Karpas-422 (cell line): ENCODE measurements around the gene ZNF322. TPM values are rescaled to one million over a fixed set of nuclear protein-coding genes. Genes with fewer than 3 reads are reported as not detected.
A peak's percentile ranks its signal among the peaks of the same experiment; 100 is the strongest.
"Not testable (repeated sequence)": the region's sequence is repeated elsewhere in the genome, so short reads cannot be mapped to it uniquely, and the experiment has no call there.

ENCODE experiments used
- DNase-seq: peaks from one replicate; pipeline ENCODE4 v3.0.0-alpha.2; 2015
- H2AFZ ChIP-seq: fragments of 200-600 bp; sonication (generic); 2 replicates; pipeline ENCODE4 v1.6.1; 2014; ENCODE audit warnings: antibody characterized with exemption, low read length, mixed read lengths
- H3K27ac ChIP-seq: fragments of 200-600 bp; sonication (generic); 2 replicates; pipeline ENCODE4 v1.5.1; 2014; ENCODE audit warnings: mild to moderate bottlenecking, low read length, moderate library complexity
- H3K27me3 ChIP-seq: fragments of 200-600 bp; sonication (generic); 2 replicates; pipeline ENCODE4 v1.6.1; 2014; ENCODE audit warnings: low read length, mixed read lengths
- H3K36me3 ChIP-seq: fragments of 200-600 bp; sonication (generic); 2 replicates; pipeline ENCODE4 v1.6.1; 2014; ENCODE audit warnings: low read length, mixed read lengths; ENCODE audit not compliant: insufficient read depth
- H3K4me1 ChIP-seq: fragments of 200-600 bp; sonication (generic); 2 replicates; pipeline ENCODE4 v1.6.1; 2014; ENCODE audit warnings: mild to moderate bottlenecking, low read length, mixed read lengths
- H3K4me2 ChIP-seq: fragments of 200-600 bp; sonication (generic); 2 replicates; pipeline ENCODE4 v1.6.1; 2014; ENCODE audit warnings: low read length, low read depth, mild to moderate bottlenecking; ENCODE audit not compliant: poor library complexity, severe bottlenecking
- H3K4me3 ChIP-seq: fragments of 200-600 bp; sonication (generic); 2 replicates; pipeline ENCODE4 v1.5.1; 2014; ENCODE audit warnings: mild to moderate bottlenecking, antibody characterized with exemption, low read length, mixed read lengths
- H3K79me2 ChIP-seq: fragments of 200-600 bp; sonication (generic); 2 replicates; pipeline ENCODE4 v1.6.1; 2014; ENCODE audit warnings: mild to moderate bottlenecking, low read length, mixed read lengths
- H3K9ac ChIP-seq: fragments of 200-600 bp; sonication (generic); 2 replicates; pipeline ENCODE4 v1.6.0; 2014; ENCODE audit warnings: low read length
- H3K9me2 ChIP-seq: fragments of 200-600 bp; sonication (generic), shearing (Covaris generic); replicated peaks from 2 replicates; pipeline ENCODE4 v1.6.0; 2014; ENCODE audit warnings: mild to moderate bottlenecking, low read length, moderate library complexity; ENCODE audit not compliant: insufficient read depth
- H3K9me3 ChIP-seq: fragments of 300-700, 200-600 bp; sonication (generic); 2 replicates; pipeline ENCODE4 v1.6.1; 2014; ENCODE audit warnings: low read length, mixed read lengths
- H4K20me1 ChIP-seq: fragments of 200-600 bp; sonication (generic); 2 replicates; pipeline ENCODE4 v1.6.1; 2014; ENCODE audit warnings: mild to moderate bottlenecking, antibody characterized with exemption, low read length, low read depth; ENCODE audit not compliant: insufficient read depth
- total RNA-seq: library from RNA; depleted of rRNA; stranded (reverse); fragments of >200 nt; shearing (Covaris generic); gene quantifications from 2 replicates; pipeline ENCODE4 v1.2.3, GENCODE V29; 2014; ENCODE audit warnings: low replicate concordance; rRNA removed

The ZNF322 gene, protein sequence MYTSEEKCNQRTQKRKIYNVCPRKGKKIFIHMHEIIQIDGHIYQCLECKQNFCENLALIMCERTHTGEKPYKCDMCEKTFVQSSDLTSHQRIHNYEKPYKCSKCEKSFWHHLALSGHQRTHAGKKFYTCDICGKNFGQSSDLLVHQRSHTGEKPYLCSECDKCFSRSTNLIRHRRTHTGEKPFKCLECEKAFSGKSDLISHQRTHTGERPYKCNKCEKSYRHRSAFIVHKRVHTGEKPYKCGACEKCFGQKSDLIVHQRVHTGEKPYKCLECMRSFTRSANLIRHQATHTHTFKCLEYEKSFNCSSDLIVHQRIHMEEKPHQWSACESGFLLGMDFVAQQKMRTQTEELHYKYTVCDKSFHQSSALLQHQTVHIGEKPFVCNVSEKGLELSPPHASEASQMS
- total RNA-seq, result 13.7 and 20.2 TPM in 2 replicates

DNA sequence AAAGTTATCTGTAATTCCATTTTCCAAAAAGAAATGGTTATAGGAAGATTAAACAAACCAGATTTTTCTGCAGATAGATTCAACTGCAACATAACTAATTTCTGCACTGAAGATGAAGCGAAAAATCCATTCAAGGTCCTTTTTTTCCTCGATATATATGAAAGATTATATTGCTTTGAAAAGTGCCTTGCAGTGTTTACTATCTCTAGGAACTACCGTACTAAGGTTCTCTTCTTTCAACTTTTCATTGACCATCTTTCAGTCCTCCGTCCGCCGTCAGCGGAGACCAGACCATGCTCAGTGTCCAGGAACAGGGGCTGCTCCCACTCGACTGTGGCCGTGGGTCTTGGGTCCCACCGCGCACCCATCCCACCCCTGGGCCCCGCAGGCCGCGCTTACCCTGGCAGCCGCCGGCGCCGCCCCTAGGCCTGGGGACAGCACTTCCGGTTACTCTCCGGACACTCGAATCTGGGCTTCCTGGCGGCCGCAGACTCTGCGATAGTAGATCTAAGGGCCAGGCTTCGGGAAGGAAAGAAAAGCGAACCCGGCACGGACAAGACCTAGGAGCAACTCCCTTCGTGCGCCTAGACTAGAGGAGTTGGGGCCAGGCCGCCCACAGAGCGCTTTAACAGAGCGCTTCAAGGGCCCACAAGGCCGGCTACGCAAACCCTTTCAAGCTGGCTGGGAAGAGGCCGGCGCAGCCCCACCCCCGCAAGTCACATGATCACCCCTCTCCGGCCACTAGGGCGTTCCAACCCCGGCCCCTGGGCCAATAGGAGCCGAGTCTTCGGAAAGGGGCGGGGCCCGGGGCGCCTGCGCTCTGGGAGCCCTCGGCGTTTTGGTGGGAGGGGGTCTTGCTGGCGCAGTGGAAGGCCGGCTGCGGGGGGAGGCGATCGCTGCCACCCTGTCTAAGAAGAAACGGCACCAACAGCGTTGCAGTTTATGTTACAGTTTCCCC is at the start of gene ZNF322:
Gene ZNF322, minus strand, starts transcription at position 705 of the 958 bp plus-strand sequence. CDS start 21,193 bp downstream, outside the sequence.
- H3K79me2 ChIP-seq, result peaks cover 44% of the 10 kb centered on the region
- H3K36me3 ChIP-seq, result peaks cover 38% of the 10 kb centered on the region
- H3K9me3 ChIP-seq, result no peaks in the 10 kb centered on the region
- H3K4me3 ChIP-seq, result peak within 1 kb of the TSS; percentile 82
- DNase-seq, result peak; percentile 97
- no peaks in the 10 kb centered on the region for H3K27me3 ChIP-seq
- 0 out of 2 replicates have a peak within 1 kb of the TSS, but pooled peaks have one; percentile 27 for H3K27ac ChIP-seq
- H4K20me1 ChIP-seq, result no peaks in the 10 kb centered on the region
- H3K9me2 ChIP-seq, result no peaks in the 10 kb centered on the region
- peak within 1 kb of the TSS; percentile 79 for H3K9ac ChIP-seq
- peaks cover 19% of the 10 kb centered on the region for H3K4me1 ChIP-seq
- H2AFZ ChIP-seq, result peak within 1 kb of the TSS; percentile 94
- H3K4me2 ChIP-seq, result peak within 1 kb of the TSS; percentile 71

DNA sequence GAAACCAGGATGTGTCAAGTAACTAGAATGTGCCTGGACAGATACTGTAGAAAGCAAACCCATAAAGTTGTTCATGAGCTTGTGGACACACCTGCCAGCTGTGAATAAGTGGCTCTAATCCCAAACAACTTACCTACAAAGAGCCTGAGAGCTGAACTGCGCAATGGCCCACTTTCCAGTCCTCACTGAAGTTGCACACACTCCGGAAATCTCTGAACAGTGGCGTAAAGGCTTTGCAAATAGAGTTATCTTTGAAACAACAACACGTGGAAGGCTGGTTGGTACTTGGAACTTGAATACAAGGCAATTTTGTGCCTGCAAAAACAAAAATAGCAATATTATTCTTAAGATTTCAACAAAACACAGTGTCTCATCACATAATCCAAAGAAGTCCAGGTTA is 46.2 kb upstream of the ZNF322 start:
- H3K9ac ChIP-seq, H3K27me3 ChIP-seq, H3K4me3 ChIP-seq, DNase-seq, H3K27ac ChIP-seq, H3K79me2 ChIP-seq, H3K9me3 ChIP-seq, H3K36me3 ChIP-seq, H3K9me2 ChIP-seq, H4K20me1 ChIP-seq, H3K4me1 ChIP-seq, H2AFZ ChIP-seq, H3K4me2 ChIP-seq: not testable (repeated sequence)

DNA sequence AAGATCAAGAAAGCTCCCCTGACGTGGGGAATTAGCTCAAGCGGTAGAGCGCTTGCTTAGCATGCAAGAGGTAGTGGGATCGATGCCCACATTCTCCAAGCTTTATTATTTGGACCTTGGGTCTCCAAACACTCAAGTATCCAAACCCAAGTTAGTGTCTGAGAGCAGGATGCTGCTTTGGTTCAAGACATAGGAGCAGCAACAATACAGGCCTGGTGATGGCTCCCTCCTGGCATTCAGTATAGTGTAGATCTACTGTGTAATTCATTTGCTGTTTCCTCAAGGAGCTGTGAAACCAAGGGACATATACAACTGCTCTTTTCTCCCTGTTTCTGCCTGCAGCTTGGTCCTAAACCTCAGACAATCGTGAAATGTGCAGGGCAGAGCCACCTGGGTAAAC is 45.8 kb upstream of the ZNF322 start:
- H3K36me3 ChIP-seq, H3K4me3 ChIP-seq, DNase-seq: not testable (repeated sequence)

DNA sequence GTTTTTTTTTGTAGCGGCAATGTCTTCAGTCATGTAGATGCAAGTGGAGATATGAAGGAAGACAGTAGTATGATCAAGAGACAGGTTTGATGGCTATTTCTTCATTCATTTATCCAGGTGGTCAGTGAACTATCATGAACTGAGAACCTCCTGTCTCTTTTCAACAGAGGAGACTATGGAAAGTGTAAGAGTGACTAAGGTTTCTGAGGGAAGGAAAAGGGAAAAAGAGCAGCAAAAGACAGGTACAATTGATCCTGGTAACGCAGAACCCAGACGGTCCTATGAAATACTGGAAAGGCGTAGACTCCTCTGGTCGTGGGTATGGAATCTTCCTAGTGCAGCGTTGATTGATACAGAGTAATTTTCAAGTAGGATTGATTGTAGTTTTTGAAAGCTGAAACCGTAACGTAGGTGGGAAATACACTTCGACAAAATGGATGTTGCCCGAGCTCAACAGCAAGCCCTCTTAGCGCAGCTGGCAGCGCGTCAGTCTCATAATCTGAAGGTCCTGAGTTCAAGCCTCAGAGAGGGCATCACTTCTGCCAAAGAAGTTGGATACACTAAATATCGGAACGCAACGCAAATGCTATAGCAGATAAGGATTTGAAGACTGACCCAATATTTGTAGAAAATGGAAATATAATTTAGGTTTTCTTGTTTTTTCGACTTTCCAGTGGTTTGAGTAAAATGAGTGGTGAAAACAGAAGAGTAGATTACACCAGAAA is 41.6 kb upstream of the ZNF322 start:
- H3K9me2 ChIP-seq, H3K9me3 ChIP-seq, H4K20me1 ChIP-seq, DNase-seq, H3K36me3 ChIP-seq, H3K4me2 ChIP-seq, H3K9ac ChIP-seq, H3K4me3 ChIP-seq, H3K27me3 ChIP-seq, H2AFZ ChIP-seq, H3K27ac ChIP-seq, H3K4me1 ChIP-seq, H3K79me2 ChIP-seq: not testable (repeated sequence)

More for the DNA sequence above, 45.8 kb upstream of the ZNF322 start:
- not testable (repeated sequence) for H3K9me3 ChIP-seq, H2AFZ ChIP-seq, H4K20me1 ChIP-seq, H3K9me2 ChIP-seq, H3K9ac ChIP-seq, H3K27me3 ChIP-seq, H3K27ac ChIP-seq, H3K4me1 ChIP-seq, H3K79me2 ChIP-seq, H3K4me2 ChIP-seq

DNA sequence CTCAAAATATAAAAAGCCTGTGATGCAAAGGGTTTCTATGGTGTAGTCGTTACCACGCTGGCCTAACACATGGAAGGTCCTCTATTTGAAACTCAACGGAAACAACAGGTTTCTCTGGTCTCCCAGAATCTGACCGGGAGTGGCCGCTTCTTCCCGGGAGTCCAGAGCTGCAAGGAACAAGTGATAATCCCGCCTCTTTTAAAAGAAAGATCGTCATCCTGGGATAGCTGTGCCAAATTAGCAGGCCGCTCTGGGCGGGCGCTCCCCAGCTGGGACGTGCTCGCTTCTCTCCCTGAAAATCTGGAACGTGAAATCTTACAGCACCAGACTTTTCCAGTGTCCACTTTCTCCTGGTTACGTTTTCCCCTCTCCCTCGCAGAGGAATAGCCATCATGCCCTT is 38.0 kb upstream of the ZNF322 start:
- not testable (repeated sequence) for H2AFZ ChIP-seq, H3K27ac ChIP-seq, H3K4me1 ChIP-seq, H3K4me2 ChIP-seq, H4K20me1 ChIP-seq, H3K4me3 ChIP-seq, H3K9me2 ChIP-seq, H3K36me3 ChIP-seq, H3K79me2 ChIP-seq, H3K27me3 ChIP-seq, H3K9me3 ChIP-seq, DNase-seq, H3K9ac ChIP-seq

DNA sequence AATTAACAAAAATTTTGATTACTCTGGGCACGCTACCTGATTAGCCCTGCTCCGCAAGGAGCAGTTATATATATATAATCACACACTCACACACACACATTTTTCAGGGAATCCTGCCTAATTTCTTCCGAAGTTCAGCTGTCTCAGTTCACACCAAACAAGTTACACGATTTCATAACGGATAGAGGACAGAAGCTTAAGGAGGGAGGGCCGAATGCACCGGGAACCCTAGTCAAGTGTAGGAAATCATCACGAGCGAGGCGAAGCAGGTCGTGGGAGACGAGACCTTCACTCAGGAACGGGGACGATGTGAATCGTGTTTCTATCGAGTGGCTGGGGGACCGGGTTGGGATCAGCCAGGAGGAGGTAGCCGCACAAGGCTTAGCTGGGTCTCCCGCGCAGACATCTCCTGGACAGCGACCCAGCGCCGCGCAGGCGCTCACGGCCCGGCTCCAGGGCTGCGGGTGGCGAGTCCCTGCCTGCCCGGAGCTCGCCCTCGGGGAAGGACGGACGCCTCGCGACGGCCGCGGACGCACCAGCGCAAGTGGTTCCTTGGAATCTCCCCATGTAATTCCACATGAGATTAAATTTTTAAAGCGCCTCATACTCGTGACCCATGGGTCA is 29.9 kb upstream of the ZNF322 start:
- H3K9me3 ChIP-seq, H3K27ac ChIP-seq, DNase-seq, H3K9ac ChIP-seq, H3K4me1 ChIP-seq, H4K20me1 ChIP-seq, H2AFZ ChIP-seq, H3K27me3 ChIP-seq, H3K79me2 ChIP-seq, H3K4me2 ChIP-seq, H3K36me3 ChIP-seq, H3K9me2 ChIP-seq, H3K4me3 ChIP-seq: not testable (repeated sequence)

DNA sequence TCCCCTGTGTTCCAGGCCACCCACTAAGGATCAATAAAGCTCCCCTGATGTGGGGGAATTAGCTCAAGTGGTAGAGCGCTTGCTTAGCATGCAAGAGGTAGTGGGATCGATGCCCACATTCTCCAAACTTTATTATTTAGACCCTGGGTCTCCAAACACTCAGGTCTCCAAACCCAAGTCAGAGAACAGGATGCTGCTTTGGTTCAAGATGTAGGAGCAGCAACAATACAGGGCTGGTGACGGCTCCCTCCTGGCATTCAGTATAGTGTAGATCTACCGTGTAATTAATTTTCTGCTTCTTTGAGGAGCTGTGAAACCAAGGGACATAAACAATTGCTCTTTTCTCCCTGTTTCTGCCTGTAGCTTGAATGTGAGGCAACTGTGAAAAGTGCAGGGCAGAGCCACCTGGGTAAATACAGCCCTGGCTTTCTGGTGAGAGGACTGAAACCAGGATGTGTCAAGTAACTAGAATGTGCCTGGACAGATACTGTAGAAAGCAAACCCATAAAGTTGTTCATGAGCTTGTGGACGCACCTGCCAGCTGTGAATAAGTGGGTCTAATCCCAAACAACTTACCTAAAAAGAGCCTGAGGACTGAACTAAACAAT is 23.0 kb upstream of the ZNF322 start:
- not testable (repeated sequence) for H3K27me3 ChIP-seq, H3K4me3 ChIP-seq, DNase-seq, H3K79me2 ChIP-seq, H3K9me3 ChIP-seq, H3K4me1 ChIP-seq, H3K36me3 ChIP-seq, H3K9ac ChIP-seq, H2AFZ ChIP-seq, H3K4me2 ChIP-seq, H4K20me1 ChIP-seq, H3K27ac ChIP-seq, H3K9me2 ChIP-seq
